Tibial nerve (tissue), 4 donors: ENCODE results near the gene PAPPA. TPM values are rescaled to one million over a fixed set of nuclear protein-coding genes. Genes with fewer than 3 reads are reported as not detected.

ENCODE experiments used
- DNase-seq, 2 donors: peaks; one replicate each; pipeline ENCODE4 v3.0.0-alpha.2; 2019; ENCODE audit warnings: low spot score in 2 of 2
- H3K27ac ChIP-seq, 4 donors: fragments of 200-600 bp; sonication (generic) in 3 of 4; one replicate each; pipeline ENCODE4 v1.5.1; 2017 to 2019; ENCODE audit warnings: mild to moderate bottlenecking in 1 of 4
- H3K27me3 ChIP-seq, 2 donors: fragments of 200-600 bp; sonication (generic) in 1 of 2; one replicate each; pipeline versions ENCODE4 v1.5.1 to v1.6.0; 2017 to 2019
- H3K36me3 ChIP-seq, 3 donors: fragments of 200-600 bp; sonication (generic); one replicate each; pipeline ENCODE4 v1.5.1; 2018 to 2019
- H3K4me1 ChIP-seq, 4 donors: fragments of 200-600 bp; sonication (generic) in 3 of 4; one replicate each; pipeline ENCODE4 v1.5.1; 2017 to 2019
- H3K4me3 ChIP-seq, 4 donors: fragments of 200-600 bp; sonication (generic) in 3 of 4; one replicate each; pipeline ENCODE4 v1.5.1; 2017 to 2019; ENCODE audit warnings: mild to moderate bottlenecking in 1 of 4, moderate library complexity in 1 of 4
- H3K9me3 ChIP-seq, 4 donors: fragments of 200-600 bp; sonication (generic) in 3 of 4; one replicate each; pipeline ENCODE4 v1.5.1; 2017 to 2019
- CTCF ChIP-seq, 5 experiments: fragments of 200-600 bp in 3 of 5; fragments of 450-650 bp in 2 of 5; sonication (generic) in 3 of 5; IDR thresholded peaks; one replicate each; pipeline ENCODE4 v1.5.1; 2016 to 2019; ENCODE audit warnings: antibody characterized with exemption in 5 of 5, mild to moderate bottlenecking in 3 of 5, moderate library complexity in 2 of 5
- EP300 ChIP-seq, 2 donors: sonication (generic); formaldehyde crosslinking; IDR thresholded peaks; one replicate each; pipeline ENCODE4 v1.6.1; 2017; ENCODE audit warnings: antibody characterized with exemption in 2 of 2, mild to moderate bottlenecking in 1 of 2
- POLR2A ChIP-seq, 2 donors: fragments of 450-650 bp; IDR thresholded peaks; one replicate each; pipeline ENCODE4 v1.6.1; 2017; ENCODE audit warnings: antibody characterized with exemption in 2 of 2, mild to moderate bottlenecking in 2 of 2, moderate library complexity in 2 of 2
- WGBS, 2 donors: methylation state at CpG; one replicate each; pipeline ENCODE4 v1.1.5; 2018; 5-methylcytosine and 5-hydroxymethylcytosine counted together
- total RNA-seq, 4 donors: library from RNA; depleted of rRNA; stranded (reverse); fragments of >200 nt; gene quantifications; one replicate each; pipeline ENCODE4 v1.1.0, GENCODE V29; 2016

The PAPPA gene
- total RNA-seq, 4 donors from 2014 or later = 1.0 to 8.1 (median 4.0) TPM

- no peak overlapping the region for H3K27ac ChIP-seq
- no peaks in the 10 kb centered on the region for H3K27me3 ChIP-seq
- no peaks in the 10 kb centered on the region for H3K4me1 ChIP-seq
- no peaks in the 10 kb centered on the region for H3K9me3 ChIP-seq
- no peak overlapping the region for H3K4me3 ChIP-seq
- no peak for DNase-seq
- TF ChIP-seq CTCF (IDR thresholded peaks at IDR 0.05) = no peak
- TF ChIP-seq POLR2A (IDR thresholded peaks at IDR 0.05) = no peak
- TF ChIP-seq EP300 (IDR thresholded peaks at IDR 0.05) = no peak
- H3K36me3 ChIP-seq = no peaks in the 10 kb centered on the region
- WGBS, 2 donors = 74 to 88% methylated on average over 3 of the region's 3 CpGs
Measured at GRCh38 chr9:116298249-116298648, 144.7 kb downstream of the PAPPA start.

- no peaks in the 10 kb centered on the region for H3K9me3 ChIP-seq
- no peak for DNase-seq
- TF ChIP-seq EP300 (IDR thresholded peaks at IDR 0.05) (no peak), POLR2A (IDR thresholded peaks at IDR 0.05) (no peak), CTCF (IDR thresholded peaks at IDR 0.05) (no peak)
- H3K36me3 ChIP-seq = no peaks in the 10 kb centered on the region
- no peak overlapping the region for H3K27ac ChIP-seq
- no peaks in the 10 kb centered on the region for H3K4me1 ChIP-seq
- H3K27me3 ChIP-seq = no peaks in the 10 kb centered on the region
- H3K4me3 ChIP-seq = no peak overlapping the region
- WGBS, 2 donors = 51 to 55% methylated on average over 6 of the region's 6 CpGs
Measured at GRCh38 chr9:116298878-116299391, 145.3 kb downstream of the PAPPA start.

- H3K4me1 ChIP-seq = no peaks in the 10 kb centered on the region
- DNase-seq = no peak
- 16 to 61% methylated on average over 2 of the region's 2 CpGs for WGBS, 2 donors
- H3K9me3 ChIP-seq = no peaks in the 10 kb centered on the region
- no peaks in the 10 kb centered on the region for H3K27me3 ChIP-seq
- H3K27ac ChIP-seq = no peak overlapping the region
- no peaks in the 10 kb centered on the region for H3K36me3 ChIP-seq
- no peak overlapping the region for H3K4me3 ChIP-seq
- TF ChIP-seq POLR2A (IDR thresholded peaks at IDR 0.05) = no peak
- TF ChIP-seq EP300 (IDR thresholded peaks at IDR 0.05) = no peak
- no peak for TF ChIP-seq CTCF (IDR thresholded peaks at IDR 0.05)
Measured at GRCh38 chr9:116300360-116300870, 146.8 kb downstream of the PAPPA start.

GRCh38 chr9:116303270-116303669 lies 149.7 kb downstream of the PAPPA start:
- Histone ChIP-seq H3K9me3 (no peaks in the 10 kb centered on the region), H3K27me3 (no peaks in the 10 kb centered on the region)
- WGBS, 2 donors = 75 to 88% methylated on average over 5 of the region's 5 CpGs

More at GRCh38 chr9:116303270-116303669, 149.7 kb downstream of the PAPPA start:
- H3K36me3 ChIP-seq = no peaks in the 10 kb centered on the region
- DNase-seq = no peak
- TF ChIP-seq EP300 (IDR thresholded peaks at IDR 0.05) (no peak), POLR2A (IDR thresholded peaks at IDR 0.05) (no peak), CTCF (IDR thresholded peaks at IDR 0.05) (no peak)
- H3K27ac ChIP-seq = no peak overlapping the region
- no peaks in the 10 kb centered on the region for H3K4me1 ChIP-seq
- H3K4me3 ChIP-seq = no peak overlapping the region
